ES-I3 (cell line): ENCODE measurements around the gene ENOX2.

Source experiments
- H3K36me3 ChIP-seq: 2 replicates; pipeline ENCODE4 v1.6.1; 2013; ENCODE audit warnings: mild to moderate bottlenecking, low read length, control low read depth, moderate library complexity; ENCODE audit not compliant: insufficient read depth
- H3K4me1 ChIP-seq: 2 replicates; pipeline ENCODE4 v1.6.1; 2013; ENCODE audit warnings: mild to moderate bottlenecking, control low read depth, low read length; ENCODE audit not compliant: insufficient read depth
- H3K9ac ChIP-seq: 2 replicates; pipeline ENCODE4 v1.6.1; 2013; ENCODE audit warnings: low read depth, mild to moderate bottlenecking, low read length, moderate library complexity
- H3K9me3 ChIP-seq: 2 replicates; pipeline ENCODE4 v1.6.1; 2013; ENCODE audit warnings: mild to moderate bottlenecking, low read length, moderate library complexity; ENCODE audit not compliant: control insufficient read depth, insufficient read depth

Gene ENOX2

DNA sequence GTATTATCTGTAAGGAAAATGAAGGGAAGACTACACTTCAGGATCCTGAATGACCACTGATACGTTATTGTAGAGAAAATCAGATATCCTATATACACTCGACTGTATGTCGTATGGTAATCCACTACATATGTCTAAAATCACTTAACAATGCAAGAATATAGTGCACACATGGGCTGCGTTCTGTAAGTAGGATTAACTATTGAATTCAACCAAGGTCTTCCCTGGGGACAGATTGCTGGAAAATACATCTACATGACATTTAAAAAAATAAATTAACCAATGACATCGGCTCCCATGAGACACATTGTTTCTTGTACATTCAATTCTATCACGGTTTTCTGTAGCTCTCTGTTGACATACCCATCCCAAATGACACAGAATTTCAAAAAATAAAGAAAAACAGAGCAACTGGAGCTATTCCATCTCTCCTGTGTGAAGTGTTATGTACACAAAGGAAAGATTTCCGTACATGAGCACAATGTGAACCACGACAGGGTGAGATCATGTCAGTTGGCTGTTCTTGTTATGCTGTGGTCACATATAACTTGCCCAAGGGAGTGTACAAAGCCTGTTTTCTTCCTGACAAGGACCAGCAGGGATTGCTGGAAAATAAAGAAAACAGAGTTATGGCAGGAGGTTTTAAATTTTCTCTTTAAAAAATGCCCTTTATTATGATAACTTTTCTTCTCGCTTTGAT is 6.1 kb downstream of the ENOX2 start:
- no peak overlapping the region for H3K9ac ChIP-seq
- H3K36me3 ChIP-seq, result no peaks in the 10 kb centered on the region
- no peaks in the 10 kb centered on the region for H3K9me3 ChIP-seq
- H3K4me1 ChIP-seq, result no peaks in the 10 kb centered on the region

DNA sequence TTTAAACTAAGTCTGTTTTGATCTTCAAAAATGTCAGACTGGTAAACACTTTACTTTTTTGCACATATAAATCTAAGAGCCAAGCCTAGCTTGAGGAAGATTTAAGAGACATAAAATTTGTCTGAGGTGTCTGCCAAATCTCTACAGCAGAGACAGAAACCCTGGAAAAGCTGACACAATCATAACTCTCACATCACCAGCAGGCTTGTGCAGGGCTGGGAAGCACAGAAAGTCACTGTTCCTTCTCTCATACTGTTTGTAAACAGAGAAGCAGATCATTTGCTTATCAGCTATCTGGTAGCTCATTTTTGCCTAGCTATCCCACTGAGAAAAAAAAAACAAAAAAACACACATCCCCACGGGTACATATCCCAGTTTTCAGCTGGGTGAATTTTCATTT is 7.0 kb downstream of the ENOX2 start:
- Histone ChIP-seq H3K9ac (no peak overlapping the region), H3K9me3 (no peaks in the 10 kb centered on the region), H3K36me3 (no peaks in the 10 kb centered on the region), H3K4me1 (no peaks in the 10 kb centered on the region)

DNA sequence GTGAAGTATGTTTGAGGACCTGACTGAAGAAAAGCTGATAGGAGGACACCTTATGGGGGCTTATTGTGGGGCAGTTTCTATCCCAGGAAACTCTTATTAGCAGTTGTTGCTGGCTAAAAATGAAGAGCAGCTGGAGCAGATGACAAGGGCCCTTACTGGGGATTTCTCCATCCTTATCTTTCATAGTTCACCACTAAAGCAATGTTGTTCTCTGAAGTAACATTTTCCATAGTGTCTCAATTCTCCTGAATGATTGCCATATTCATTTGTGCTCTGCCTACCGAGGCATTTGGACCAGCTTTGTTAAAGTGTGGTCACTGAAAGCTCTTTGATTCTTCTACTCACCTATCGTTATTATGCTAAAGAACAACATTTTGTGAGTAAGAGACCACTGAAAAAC is 7.7 kb downstream of the ENOX2 start:
- Histone ChIP-seq H3K36me3 (no peaks in the 10 kb centered on the region), H3K9ac (no peak overlapping the region), H3K4me1 (no peaks in the 10 kb centered on the region), H3K9me3 (no peaks in the 10 kb centered on the region)

DNA sequence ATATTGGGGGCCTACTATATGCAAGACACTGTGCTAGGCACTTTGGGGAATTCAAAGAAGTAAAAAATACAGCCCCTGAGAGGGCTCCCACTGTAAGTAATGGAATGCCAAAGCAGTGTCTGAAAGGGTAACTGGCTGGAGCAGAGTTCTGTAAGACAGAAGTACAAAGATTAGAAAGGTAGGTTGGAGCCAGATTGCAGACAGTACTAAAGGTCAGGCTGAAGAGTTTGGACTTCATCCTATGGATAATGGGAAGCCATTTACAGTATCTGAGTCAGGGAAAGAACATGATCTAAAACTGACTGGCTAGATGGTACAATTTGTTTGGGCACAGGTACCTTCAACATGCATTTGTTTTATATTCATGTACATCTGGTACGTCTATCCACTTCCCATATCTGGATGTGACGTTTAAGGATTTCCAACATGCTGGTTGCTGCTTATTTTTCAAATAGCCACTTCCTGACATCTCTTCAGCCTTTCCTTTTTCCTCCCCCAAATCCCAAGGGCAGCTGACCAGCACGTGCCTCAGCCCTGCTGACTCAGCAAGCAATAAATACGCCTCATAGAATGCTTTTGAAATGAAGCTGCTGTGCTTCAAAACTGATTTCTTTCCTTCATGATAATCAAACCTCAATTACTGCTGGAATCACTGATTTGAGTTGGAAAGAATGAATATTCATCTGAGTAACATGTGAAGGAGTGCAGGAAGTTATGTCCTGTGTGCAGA is 9.5 kb downstream of the ENOX2 start:
- H3K4me1 ChIP-seq, result no peaks in the 10 kb centered on the region
- H3K36me3 ChIP-seq, result no peaks in the 10 kb centered on the region
- no peaks in the 10 kb centered on the region for H3K9me3 ChIP-seq
- H3K9ac ChIP-seq, result no peak overlapping the region

DNA sequence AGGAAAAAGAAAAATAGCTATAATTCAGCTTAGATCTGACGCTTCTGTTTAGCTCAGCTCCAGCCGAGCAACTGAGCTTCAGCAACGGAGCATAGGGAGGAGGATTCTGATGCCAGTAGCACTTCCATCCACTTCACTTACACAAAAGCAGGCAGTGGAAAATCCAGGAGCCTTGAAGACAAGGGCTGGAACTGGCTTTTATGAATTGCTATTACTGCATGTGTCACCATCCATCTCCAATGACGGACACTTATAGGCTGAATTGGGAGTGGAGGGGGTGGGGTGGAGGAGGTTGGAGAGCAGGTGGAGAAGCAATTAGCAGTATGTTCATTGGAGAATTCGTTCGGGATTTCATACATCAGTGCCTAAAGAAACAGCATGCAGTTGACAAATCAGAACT is 15.6 kb downstream of the ENOX2 start:
- Histone ChIP-seq H3K4me1 (no peaks in the 10 kb centered on the region), H3K36me3 (no peaks in the 10 kb centered on the region), H3K9ac (no peak overlapping the region), H3K9me3 (no peaks in the 10 kb centered on the region)

DNA sequence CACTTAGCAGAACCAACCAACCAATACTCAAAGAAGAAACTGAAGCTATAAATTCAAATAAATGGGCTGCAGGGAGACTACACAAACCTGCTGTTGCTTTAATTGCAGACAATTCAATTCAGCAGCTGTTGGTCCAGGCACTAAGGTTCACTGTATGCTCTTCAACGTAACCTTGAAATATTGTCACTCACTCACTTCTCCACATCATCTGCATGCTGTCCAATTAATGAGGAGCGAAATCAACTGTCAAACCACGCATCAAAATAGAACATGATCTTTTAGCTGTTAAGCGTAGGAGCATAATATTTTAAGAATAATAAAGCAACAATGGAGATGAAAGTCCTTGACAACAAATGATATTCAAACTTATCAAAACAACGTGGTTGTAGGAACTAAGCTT is 17.0 kb downstream of the ENOX2 start:
- H3K9me3 ChIP-seq, result no peaks in the 10 kb centered on the region
- no peaks in the 10 kb centered on the region for H3K36me3 ChIP-seq
- no peaks in the 10 kb centered on the region for H3K4me1 ChIP-seq
- H3K9ac ChIP-seq, result no peak overlapping the region

DNA sequence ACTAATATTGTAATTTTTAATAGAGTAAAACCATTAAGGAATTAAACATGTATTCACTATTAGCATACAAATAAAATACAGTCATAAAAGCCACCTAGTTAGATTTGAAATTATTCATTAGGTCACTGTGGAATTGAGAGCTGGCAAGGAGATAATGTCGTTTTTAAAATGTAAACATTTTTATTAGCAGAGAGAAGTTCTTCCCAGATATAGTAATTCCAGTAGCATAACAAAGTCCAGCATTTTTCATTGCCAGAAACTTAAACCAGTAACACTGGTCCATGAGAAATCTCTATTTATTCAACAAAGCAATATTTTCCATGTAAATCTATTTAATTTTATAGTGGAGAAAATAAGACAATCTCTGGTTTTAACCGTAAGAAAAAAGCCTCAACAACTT is 17.5 kb downstream of the ENOX2 start:
- H3K4me1 ChIP-seq, result peaks cover 3% of the 10 kb centered on the region; the same call in 1 of the 2 replicates
- H3K9ac ChIP-seq, result no peak overlapping the region
- H3K9me3 ChIP-seq, result no peaks in the 10 kb centered on the region
- H3K36me3 ChIP-seq, result no peaks in the 10 kb centered on the region

DNA sequence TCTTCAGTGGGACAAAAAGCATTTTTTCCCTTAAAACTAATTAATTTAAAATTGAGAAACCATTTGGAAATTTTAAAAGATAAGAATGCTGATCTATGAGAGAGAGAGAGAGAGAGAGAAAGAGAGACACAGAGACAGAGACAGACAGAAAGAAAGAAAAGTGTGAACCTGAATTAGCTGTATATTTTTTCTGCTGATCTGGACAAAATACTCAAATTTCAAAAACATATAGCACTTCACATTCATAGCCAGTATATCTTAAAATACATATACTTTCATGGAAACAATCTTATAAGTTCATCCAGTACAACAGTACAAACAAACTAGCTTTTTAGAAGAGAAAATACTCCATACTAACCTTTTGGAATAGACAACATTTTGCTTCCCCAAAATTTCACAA is 18.4 kb downstream of the ENOX2 start:
- H3K4me1 ChIP-seq, result peaks cover 11% of the 10 kb centered on the region

DNA sequence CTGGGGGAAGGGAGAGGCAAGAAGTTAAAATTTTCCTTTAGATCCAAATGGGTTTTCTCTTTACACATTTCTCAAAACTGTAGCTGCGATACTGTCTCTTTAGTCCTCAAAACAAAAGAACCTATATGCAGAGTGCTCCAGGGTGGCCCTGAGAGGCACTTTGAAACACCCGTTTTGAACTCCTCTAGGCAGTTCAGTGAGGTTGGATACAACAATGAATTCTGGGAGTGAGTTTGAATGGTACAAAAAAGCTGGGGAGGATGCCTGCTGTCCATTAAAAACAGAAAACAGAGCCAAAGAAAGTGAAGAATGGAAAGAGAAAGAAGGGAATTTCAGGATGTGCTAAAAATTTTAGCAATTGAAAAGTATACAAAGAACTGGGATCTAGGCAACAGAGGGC is 23.1 kb downstream of the ENOX2 start:
- no peak overlapping the region for H3K9ac ChIP-seq
- no peaks in the 10 kb centered on the region for H3K36me3 ChIP-seq
- H3K4me1 ChIP-seq, result peaks cover 15% of the 10 kb centered on the region
- peaks cover 5% of the 10 kb centered on the region; the same call in 1 of the 2 replicates for H3K9me3 ChIP-seq

More for the DNA sequence above, 18.4 kb downstream of the ENOX2 start:
- Histone ChIP-seq H3K36me3 (no peaks in the 10 kb centered on the region), H3K9ac (no peak overlapping the region), H3K9me3 (no peaks in the 10 kb centered on the region)

DNA sequence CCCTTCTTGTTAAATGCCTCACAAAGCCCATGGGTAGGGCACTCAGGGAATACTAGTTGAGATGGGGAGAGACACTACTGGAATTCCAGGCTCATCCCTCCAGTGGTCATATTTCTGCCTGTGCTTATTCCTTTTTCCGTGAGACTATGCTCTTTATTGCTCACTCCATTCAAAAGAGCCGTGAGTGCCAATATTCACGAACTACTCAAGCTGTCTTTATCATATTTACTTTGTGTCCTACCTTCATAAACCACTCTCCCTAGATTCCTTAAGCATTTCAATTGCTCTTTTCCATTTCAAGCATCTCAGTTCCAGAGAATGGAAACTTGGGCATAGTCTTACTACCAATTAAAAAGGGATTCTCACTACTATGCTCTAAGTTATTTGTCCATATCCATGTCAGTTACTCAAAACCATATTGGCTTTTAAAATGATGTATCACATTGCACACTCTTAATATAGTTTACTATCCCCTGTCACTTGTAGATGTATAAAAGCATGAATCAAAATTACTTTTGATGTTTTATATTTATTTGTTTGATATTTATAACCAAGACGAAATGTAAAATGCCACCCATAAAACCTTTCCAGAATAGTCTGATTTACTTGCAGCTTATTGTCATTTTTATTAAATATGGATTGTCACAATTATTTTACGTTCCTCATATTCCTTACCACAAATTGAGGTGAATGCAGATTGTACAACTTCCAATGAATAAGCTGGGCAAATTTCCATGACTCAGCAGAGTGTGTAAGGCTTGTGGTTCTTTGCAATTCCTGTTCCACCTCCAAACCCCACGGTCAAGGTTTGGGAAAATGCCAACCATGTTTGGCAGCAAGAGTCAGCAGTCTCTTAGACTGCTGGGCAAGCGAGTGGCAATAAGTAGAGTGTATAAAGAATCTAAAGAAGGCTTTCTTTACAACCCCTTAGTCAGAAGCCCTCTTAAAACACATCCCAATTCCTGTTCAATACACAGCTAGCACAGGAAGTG is 24.4 kb downstream of the ENOX2 start:
- peaks cover 15% of the 10 kb centered on the region for H3K4me1 ChIP-seq
- no peaks in the 10 kb centered on the region for H3K36me3 ChIP-seq
- H3K9ac ChIP-seq, result no peak overlapping the region
- peaks cover 5% of the 10 kb centered on the region; the same call in 1 of the 2 replicates for H3K9me3 ChIP-seq

DNA sequence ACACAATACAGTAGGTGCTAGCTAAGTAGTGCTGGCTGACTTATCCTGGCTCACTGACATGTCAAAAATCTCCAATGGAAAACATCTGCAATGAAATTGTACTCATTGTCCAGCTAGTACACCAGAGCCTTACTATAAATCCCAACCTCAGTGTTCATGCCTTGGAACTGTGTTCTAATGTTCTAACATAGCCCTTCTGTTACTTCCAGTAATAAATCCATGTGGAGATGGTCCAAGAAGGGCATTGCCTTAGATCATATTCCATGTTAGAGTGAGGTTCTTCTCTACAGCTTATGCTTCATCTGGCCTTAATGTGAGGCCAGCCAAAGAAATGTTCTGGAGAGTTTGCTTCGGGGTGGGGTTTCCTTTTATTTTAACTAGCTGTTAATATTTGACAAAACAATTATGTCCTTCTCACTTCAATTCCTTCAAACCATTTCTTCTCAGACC is 25.1 kb downstream of the ENOX2 start:
- no peak overlapping the region for H3K9ac ChIP-seq
- H3K36me3 ChIP-seq, result no peaks in the 10 kb centered on the region
- H3K4me1 ChIP-seq, result peaks cover 15% of the 10 kb centered on the region
- H3K9me3 ChIP-seq, result peaks cover 5% of the 10 kb centered on the region; the same call in 1 of the 2 replicates

DNA sequence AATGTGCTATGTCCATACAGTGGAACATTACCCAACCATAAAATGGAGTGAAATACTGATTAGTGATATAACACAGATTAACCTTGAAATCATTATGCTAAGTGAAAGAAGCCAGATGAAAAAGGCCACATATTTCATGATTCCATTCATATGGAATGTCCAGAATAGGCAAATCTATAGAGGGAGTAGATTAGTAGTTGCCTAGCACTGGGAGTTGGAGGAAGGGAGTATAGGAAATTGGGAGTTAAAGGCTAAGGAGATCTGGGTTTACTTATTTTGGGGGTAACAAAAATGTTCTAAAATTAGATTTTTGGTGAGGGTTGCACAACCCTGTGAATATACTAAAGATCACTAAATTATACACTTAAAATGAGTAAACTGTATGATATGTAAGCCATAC is 26.8 kb downstream of the ENOX2 start:
- Histone ChIP-seq H3K4me1 (peaks cover 15% of the 10 kb centered on the region), H3K9me3 (peaks cover 5% of the 10 kb centered on the region; the same call in 1 of the 2 replicates), H3K9ac (no peak overlapping the region), H3K36me3 (no peaks in the 10 kb centered on the region)

DNA sequence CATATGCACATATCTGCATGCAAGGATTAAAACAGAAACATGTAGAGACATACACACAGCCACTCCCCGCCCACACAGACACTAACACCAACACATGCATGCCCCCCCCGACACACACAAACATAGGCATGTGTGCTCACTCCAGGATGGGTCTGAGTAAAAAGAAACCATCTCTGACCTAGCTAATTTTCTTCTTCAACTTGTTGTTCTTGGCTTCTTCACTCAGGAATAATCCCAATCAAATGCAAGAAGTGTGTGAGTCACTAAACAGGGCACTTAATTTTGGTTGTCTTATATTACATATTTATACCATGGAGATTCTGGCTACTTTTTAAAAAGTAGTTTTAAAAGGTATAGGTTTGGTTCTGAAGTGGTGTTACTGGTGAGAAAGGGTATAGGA is 28.3 kb downstream of the ENOX2 start:
- H3K4me1 ChIP-seq, result peaks cover 6% of the 10 kb centered on the region
- H3K9me3 ChIP-seq, result peaks cover 5% of the 10 kb centered on the region; the same call in 1 of the 2 replicates
- no peaks in the 10 kb centered on the region for H3K36me3 ChIP-seq

DNA sequence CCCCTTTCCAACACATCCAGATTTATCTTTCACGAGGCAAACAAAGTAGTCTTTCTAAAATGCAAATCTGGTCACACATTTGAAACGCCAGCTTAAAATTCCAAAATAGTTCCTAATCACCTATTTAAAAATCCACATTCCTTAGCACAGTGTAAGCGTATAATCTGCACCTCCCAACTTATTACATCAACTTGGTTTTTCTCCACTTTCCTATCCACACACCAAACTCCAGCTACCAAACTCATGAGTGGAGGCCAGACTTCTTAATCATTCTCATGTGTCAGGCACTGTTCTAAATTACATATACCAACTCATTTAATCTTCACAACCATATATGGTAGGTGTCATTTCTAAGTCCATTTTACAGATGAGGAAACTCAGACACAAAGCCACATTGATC is 33.8 kb downstream of the ENOX2 start:
- no peaks in the 10 kb centered on the region for H3K36me3 ChIP-seq
- H3K4me1 ChIP-seq, result no peaks in the 10 kb centered on the region
- H3K9me3 ChIP-seq, result no peaks in the 10 kb centered on the region
- H3K9ac ChIP-seq, result no peak overlapping the region

More for the DNA sequence above, 28.3 kb downstream of the ENOX2 start:
- H3K9ac ChIP-seq, result no peak overlapping the region
